GM21529 (cell line): ENCODE results near the gene RAB3B.
"Not testable (repeated sequence)": the region's sequence is repeated elsewhere in the genome, so short reads cannot be mapped to it uniquely, and the experiment has no call there.

Experiments
- ATAC-seq: cut with Tn5 transposase; IDR thresholded peaks from one replicate; pipeline ENCODE4 v1.9.1; 2021; ENCODE audit not compliant: unreplicated experiment

The RAB3B gene, protein sequence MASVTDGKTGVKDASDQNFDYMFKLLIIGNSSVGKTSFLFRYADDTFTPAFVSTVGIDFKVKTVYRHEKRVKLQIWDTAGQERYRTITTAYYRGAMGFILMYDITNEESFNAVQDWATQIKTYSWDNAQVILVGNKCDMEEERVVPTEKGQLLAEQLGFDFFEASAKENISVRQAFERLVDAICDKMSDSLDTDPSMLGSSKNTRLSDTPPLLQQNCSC

DNA sequence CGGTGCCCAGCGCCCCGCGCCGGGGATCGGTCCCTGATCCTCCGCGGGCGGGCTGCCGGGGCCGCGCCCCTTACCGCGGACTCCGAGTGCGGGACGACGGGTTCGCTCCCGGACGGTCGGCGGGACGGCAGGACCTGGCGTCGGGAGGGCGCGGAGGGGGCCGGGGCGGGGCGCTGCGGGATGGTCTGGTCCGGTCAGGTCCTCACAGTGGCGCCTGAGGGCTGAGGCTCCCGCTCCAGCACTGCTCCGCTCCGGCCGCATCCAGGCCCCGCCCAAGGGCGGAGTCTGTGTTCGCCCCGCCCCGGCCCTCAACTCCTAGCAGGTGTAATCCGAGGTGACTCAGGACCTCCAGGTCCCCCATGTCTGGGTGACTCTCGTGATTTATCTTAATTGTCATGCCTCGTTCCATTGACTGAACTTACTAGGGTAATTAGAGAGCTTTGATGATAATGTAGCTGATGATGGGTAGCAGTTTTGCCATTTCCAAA lies at the start of gene RAB3B:
Gene RAB3B (minus strand): TSS at position 223 of the 488 bp plus-strand sequence. CDS start 13,583 bp downstream, outside the sequence.
- ATAC-seq, result peak; percentile 62

DNA sequence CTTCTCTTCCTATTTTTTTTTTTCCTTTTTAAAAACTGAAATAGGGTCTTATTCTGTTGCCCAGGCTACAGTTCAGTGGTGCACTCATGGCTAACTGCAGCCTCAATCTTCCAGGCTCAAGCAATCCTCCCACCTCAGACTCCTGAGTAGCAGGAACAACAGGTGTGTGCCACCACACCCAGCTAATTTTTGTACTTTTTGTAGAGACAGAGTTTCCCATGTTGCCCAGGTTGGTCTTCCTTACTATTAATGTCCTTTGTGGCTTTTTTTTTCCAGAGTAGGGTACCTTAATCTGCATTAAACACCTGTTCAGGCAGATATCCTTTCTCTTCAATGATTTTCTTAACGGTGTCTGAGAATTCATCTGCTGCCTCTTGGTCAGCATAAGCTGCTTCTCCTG lies 47.4 kb upstream of the RAB3B start:
- ATAC-seq, result no peak

DNA sequence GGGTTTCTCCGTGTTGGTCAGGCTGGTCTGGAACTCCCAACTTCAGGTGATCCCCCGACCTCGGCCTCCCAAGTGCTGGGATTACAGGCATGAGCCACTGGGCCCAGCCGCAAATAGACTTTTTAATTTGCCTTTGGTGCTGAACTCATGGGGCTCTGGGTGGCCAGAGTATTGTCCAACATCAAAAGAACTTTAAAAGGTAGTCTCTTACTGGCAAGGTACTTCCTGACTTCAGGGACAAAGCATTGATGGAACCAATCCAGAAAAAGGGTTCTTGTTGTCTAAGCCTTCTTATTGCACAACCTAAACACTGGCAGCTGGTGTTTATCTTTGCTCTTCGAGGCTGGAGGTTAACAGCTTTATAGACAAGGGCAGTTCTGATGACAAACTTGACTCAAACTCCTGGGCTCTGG lies 46.9 kb upstream of the RAB3B start:
- ATAC-seq, result no peak

DNA sequence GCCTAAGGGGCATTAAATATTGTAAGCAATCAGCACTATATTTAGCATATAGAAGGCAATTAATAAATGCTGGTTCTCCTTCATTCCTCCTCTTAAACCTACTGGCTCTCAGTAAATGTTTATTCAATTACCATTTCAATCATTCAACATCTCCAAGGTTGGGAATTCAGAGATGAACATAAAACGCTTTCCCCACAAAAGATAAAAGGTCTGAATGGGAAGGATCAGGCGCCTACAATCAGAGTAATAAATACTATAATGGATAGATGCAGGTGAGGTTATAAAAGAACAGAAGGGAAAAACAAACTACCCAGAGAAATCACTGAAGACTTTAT lies 43.5 kb upstream of the RAB3B start:
- no peak for ATAC-seq

DNA sequence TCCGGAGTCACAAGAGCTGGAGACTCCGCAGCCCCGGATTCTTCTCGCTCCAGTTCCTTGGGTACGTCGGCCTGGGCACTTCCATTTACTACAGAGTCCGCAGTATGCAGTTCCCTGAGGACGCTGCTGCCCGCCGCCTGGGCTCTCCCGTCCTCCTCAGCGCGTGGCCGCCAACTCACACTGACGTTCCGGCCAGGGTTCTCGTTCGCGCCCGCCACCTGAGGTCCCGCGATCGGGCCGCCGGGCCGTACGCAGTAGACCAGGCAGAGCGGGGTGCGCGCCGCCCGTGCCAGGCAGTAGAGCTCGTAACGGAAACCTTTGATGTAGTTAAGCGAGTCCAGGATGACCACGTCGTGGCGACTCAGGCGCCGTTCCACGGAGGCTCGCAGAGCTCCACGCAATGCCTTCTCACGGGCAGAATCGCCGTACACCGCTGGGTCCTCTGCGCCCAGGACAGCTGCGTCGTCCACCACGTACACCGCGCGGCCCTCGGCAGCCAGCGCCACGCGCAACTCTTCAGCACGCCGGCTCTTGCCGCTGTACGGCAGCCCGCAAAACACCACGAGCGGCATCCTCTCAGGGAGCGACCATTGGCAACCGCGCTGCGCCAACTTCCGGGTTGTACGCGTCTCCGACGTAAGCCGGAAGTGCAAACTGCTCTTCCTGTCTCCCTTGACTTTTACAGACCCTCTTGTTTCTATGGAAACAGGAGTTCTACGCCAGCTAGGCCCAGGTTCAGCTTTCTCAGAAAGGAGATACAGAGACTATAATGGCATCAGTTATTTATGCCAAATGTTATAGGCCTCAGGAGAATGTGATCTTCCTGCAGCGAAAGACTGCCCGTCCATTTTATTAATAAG lies 42.9 kb upstream of the RAB3B start, which contains the start of gene KTI12:
Gene KTI12 (minus strand): TSS at position 621 of the 860 bp plus-strand sequence. CDS start 49 bp downstream, at position 572.
- ATAC-seq, result peak; percentile 81

DNA sequence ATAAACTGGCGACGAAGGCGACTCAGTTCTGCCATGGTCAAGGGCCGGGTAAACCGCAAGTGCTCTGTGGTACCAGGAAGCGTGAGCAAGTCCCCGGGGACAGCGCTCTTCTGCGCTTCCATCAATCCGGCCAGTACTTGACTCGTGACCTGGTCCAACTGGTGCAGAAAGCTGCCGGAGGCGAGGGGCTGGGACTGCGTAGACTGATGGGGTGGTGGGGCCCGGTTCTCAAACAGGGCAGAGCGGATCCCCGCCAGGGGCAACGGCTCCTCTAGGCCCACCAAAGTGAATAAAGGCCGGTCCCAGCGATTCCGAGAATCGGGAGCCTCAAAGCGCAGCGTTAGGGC lies 42.3 kb upstream of the RAB3B start:
- ATAC-seq, result peak; percentile 50

DNA sequence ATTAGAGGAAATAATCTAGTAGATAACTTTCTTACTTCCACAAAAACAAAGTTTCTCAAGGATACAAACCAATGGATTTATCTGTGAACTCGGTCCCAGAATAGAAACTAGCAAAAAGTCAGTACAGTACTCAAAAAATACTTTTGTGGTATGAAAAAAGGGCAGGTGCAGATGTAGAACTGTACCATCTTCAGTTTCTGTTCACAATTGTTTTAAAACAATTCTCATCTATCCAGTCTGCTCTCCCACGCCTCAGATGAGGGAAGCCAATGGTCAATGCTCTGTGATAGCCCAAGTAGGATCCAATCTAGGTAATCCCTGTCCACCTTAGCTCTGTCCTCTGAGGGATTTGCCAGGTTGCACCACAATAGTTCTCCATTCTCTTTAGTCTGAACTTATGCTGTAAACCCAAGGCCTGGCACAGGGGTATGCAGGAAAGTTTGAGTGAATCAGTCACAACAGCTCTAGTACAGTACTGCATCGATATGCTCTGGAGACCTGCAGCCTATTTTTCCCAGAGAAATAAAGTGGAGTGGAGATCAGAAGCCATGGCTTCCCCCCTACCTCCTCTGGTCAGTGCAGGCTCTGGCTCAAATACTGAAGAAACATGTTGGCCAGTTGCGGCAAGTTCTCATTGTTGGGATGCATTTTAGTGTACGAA lies 41.8 kb upstream of the RAB3B start:
- ATAC-seq, result peak; percentile 40

DNA sequence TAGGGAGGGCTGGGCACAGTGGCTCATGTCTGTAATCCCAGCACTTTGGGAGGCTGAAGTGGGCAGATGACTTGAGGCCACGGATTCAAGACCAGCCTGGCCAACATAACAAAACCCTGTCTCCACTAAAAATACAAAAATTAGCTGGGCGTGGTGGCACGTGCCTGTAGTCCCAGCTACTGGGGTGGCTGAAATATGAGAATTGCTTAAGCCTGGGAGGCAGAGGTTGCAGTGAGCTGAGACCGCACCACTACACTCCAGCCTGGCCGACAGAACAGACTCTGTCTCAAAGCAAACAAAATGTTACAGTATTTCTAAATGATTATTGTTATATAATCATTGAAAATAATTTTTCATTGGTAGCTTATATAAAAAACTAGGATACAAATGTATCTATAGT lies 38.3 kb upstream of the RAB3B start:
- not testable (repeated sequence) for ATAC-seq

DNA sequence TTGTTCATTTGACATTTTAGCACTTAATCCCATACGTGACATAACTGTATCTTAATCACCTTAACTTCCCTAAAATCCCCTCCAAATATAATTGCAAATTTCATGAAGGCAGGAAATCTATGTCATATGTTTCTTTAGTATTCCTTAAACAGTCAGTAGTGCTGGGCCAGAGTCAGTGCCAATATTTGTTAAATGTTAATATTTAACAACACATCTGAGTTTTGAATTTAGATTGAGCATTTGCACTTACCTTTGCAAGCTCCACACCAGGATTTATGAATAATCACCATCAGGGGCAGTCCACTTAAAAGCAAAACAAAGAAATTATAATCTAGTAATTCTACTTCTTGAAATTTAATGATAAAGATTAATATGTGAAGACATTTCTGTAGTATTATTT lies 37.8 kb upstream of the RAB3B start:
- no peak for ATAC-seq

DNA sequence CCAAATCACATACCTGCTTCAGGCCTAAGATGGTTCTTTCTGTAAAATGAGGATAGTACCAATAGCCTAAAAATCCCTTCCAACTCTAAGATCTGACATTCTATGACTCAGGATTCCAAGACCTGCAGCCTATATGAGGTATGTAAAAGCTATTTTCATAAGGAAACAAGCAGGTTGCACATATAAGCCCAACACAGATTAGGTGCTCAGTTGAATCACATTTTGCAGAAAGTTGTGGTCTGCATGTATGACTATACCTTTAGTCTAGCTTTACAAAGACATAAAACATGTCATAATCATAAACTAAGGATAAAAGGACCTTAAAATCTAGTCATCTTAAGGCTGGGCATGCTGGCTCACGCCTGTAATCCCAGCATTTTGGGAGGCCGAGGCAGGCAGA lies 35.8 kb upstream of the RAB3B start:
- no peak for ATAC-seq

DNA sequence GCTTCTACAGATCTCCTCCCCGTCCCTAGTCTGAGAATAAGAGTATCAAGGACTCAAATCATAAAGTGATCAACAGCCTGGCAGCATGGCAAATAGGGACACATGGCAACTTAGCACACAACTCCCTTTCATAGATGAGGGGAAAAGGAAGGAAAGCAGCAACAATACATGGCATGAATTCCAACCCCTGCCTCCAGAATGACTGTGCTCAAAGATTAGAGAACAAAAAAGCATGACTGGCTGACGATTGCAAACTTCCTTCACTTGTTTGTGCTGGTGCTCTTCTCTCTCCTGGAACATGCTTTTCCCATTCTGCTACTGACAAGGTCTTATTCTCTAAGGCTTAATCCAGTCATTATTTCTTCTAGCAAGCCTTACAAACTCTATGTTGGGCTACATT lies 31.6 kb upstream of the RAB3B start:
- ATAC-seq, result no peak

DNA sequence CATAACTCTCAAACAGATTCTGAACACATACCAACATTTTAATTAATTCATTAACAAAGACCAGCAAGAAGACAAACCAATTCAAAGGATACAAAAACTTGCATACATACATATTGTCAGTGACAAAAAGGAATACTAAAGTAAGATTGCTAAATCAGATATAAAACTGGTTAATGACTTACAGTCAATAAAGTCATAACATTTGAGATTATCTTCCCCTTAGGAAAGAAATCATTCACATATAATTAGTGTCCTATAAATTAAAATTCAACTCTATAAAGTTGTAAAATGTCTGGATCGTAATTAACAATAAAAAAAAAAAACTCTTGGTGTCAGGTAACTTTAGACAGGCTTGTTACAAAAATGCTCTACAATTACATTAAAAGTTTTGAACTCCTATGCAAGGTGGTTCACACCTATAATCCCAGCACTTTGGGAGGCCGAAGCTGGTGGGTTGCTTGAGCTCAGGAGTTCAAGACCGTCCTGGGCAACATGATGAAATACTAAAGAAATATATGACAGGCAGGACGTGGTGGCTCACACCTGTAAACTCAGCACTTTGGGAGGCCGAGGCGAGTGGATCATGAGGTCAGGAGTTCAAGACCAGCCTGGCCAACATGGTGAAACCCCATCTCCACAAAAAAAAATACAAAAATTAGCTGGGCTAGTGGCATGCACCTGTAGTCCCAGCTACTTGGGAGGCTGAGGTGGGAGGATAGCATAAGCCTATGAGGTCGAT lies 17.7 kb upstream of the RAB3B start:
- no peak for ATAC-seq

DNA sequence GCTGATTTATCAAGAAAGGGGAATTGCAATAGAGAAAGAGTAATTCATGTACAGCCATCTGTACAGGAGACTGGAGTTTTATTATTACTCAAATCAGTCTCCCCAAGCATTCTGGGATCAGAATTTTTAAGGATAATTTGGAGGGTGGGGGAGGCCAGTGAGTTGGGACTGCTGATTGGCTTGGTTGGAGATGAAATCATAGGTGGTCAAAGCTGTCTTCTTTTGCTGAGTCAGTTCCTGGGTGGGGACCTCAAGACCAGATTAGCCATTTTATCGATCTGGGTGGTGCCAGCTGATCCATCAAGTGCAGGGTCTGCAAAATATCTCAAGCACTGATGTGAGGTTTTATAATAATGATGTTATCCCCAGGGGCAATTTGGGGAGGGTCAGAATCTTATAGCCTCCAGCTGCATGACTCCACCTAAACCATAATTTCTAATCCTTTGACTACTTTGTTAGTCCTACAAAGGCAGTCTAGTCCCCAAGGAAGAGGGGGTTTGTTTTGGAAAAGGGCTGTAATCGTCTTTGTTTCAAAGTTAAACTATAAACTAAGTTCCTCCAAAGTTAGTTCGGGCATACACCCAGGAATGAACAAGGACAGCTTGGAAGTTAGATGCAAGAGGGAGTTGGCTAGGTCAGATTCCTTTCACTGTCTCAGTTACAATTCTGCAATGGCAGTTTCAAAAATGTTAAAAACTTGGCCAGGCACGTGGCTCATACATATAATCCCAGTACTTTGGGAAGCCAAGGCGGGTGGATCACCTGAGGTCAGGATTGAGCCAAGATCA lies 16.9 kb upstream of the RAB3B start:
- ATAC-seq, result no peak

DNA sequence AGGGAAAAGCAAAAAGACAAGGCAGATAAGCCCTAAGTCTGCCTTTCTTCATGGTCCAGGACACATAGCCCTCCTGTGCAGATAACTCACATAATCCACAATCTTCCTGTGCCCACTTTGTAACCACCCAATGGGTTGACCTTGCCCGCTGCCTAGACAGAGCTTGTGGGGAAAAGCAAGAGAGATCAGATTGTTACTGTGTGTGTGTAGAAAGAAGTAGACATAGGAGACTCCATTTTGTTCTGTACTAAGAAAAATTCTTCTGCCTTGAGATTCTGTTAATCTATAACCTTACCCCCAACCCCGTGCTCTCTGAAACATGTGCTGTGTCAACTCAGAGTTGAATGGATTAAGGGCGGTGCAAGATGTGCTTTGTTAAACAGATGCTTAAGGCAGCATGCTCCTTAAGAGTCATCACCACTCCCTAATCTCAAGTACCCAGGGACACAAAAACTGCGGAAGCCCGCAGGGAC lies 15.6 kb upstream of the RAB3B start:
- ATAC-seq, result not testable (repeated sequence)

DNA sequence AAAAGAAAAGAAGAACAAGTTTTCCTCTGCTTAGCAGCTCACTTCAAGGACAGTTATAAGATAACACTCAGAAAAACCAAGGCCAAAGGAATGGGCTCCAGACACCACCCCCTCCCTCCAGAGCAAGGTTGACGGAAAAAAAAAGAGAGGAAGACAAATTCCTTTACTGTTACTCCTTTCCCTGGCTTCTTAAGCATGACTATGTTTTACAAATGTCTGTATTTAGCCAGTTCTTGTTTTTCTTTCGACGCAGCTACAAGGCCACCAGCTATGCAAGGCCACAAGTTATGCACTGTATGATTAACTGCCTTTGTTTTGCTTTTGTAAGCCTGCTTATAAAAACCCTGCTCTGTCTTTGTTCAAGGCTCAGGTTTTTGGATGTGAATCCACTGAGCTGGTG lies 15.0 kb upstream of the RAB3B start:
- not testable (repeated sequence) for ATAC-seq

DNA sequence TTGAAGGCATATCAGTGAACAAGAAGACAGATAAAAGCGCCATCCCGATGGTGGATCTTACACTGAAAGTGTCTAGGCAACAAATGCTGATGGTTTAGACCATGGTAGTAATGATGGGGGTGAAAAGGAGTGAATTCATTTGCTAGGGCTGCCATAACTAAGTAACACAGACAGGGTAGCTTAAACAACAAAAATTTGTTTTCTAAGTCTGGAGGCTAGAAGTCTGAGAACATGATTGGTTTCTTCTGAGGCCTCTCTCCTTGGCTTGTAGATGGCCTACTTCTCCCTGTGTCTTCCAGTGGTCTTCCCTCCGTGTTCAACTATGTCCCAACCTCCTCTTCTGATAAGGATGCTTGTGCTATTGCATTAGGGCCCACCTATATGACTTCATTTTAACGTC lies 13.4 kb upstream of the RAB3B start:
- ATAC-seq, result no peak

DNA sequence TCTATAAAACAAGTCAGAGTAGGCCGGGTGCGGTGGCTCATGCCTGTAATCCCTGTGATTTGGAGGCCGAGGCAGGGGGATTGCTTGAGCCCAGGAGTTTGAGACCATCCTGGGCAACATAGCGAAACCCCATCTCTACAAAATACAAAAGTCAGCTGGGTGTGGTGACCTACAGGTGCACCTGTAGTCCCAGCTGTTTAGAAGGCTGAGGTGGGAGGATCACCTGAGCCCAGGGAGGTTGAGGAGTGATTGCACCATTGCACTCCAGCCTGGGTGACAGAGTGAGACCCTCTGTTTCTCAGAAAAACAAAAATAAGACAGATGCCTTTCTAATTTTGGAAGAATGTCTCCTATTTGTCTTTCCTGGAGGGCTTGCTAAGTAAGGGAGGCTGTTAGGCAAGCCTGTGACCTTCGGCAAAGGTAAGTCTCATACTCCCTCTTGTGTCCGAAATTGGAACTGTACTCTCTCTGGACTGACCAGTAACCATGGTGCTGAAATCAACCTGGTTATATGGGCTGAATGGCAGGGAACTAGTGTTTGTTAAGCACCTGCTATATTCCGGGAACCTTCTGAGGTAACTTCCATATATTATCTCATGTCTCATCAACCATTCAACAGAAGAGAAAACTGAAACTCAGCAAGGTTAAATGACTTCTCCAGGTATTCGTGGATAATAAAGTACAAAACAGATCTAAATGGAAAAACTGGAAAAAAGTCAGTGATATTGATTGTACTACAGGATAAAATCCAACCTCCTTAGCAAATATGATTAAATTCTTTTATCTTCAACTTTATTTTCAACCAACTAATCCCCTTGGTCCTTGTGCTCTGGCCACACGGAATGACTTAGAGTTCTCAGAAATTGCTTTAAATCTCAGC lies 11.8 kb upstream of the RAB3B start:
- ATAC-seq, result peak; percentile 76

DNA sequence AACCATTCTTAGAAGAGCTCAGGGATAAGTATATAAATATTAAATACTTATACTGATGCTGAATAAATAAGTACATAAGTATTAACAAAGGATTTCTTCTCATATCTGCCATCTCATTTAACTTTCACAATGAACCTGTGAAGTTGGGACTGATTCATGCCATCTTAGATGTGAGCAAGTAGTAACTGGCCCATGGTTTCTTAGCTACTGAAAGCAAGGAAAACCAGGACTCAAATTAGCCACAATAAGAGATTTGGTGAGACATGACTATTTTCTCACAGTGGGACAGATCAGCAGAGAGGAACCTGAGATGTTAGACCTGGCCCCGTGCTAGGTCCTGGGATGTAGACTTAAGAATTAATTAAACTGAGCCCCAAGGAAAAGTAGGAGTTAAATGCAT lies 8.2 kb upstream of the RAB3B start:
- ATAC-seq, result no peak

DNA sequence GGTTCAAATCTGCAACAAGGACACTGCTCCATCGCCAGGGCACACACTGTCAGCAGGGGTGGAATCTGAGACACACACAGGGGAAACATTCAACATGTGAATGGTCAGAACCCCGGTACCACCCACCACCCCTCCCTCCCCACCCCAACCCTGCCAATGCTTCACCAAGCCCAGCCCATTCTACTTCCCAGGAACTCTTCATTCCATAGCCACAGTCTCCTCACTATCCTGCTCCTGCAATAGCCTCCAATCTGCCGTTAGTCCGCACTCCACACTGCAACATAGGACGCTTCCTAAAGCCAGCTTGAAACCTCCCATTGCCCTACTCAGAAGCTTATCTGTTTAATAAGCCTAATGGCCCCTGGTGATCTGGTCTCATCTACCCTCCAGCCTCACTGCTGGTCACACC lies 7.5 kb upstream of the RAB3B start:
- no peak for ATAC-seq
